IPS-18c (cell line): Measurements from ENCODE around the gene SGPP2.
"Not testable (repeated sequence)": the region's sequence is repeated elsewhere in the genome, so short reads cannot be mapped to it uniquely, and the experiment has no call there.

Experiments used
- H3K4me3 ChIP-seq: 2 replicates; pipeline ENCODE4 v1.7.0; 2013; ENCODE audit warnings: low read depth, mild to moderate bottlenecking, low read length, moderate library complexity; ENCODE audit not compliant: insufficient read depth
- H3K9me3 ChIP-seq: one replicate; pipeline ENCODE4 v1.6.1; 2013; ENCODE audit warnings: mild to moderate bottlenecking, low read length, moderate library complexity; ENCODE audit not compliant: control insufficient read depth, insufficient read depth

The SGPP2 gene

GRCh38 chr2:222423186-222423585, 1.2 kb upstream of the SGPP2 start:
- Histone ChIP-seq H3K9me3 (peaks cover 3% of the 10 kb centered on the region), H3K4me3 (peak overlapping the region; percentile 49; the same call in 1 of the 2 replicates)

DNA sequence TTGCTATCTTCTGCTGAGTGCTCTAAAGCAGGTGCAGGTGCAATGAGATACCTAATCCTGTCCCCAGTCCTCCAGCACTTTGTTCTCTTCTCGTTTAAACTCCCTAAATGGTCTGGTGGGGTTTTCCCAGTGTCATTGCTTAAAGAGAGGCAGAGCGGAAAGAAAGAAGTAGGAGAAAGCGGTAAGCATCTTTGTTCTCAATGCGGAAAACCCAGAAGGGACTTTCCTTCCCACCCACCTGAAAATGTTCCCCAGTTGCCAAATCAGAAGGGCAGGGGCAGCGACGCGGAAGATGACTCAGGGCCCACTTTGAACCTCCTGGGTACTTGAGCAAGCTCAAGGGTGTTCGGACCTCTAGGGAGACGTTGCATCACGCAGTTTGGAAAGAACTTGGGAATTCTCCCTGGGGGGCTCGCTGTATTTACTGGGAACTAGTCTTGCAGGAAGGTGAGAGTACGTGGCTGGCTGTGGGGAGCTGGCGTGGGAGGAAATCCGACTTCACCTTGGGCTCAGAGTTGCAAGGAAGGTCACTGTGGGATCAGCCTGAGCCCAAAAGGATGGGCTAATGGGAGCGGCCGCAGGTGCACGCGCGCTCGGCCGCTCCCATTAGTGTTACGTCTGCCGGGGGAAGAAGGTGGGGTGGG, 589 bp upstream of the SGPP2 start:
- H3K4me3 ChIP-seq = peak overlapping the region; percentile 49

GRCh38 chr2:222424729-222425671, 657 bp downstream of the SGPP2 start:
- peak overlapping the region; percentile 49 for H3K4me3 ChIP-seq
- peaks cover 3% of the 10 kb centered on the region for H3K9me3 ChIP-seq

More for the DNA sequence above, 589 bp upstream of the SGPP2 start:
- H3K9me3 ChIP-seq = peaks cover 3% of the 10 kb centered on the region

- Histone ChIP-seq H3K4me3 (no peak overlapping the region), H3K9me3 (peaks cover 3% of the 10 kb centered on the region)
Observed at GRCh38 chr2:222427646-222428301, 3.4 kb downstream of the SGPP2 start.

GRCh38 chr2:222430071-222430470, 5.7 kb downstream of the SGPP2 start:
- Histone ChIP-seq H3K9me3 (no peaks in the 10 kb centered on the region), H3K4me3 (no peak overlapping the region)

DNA sequence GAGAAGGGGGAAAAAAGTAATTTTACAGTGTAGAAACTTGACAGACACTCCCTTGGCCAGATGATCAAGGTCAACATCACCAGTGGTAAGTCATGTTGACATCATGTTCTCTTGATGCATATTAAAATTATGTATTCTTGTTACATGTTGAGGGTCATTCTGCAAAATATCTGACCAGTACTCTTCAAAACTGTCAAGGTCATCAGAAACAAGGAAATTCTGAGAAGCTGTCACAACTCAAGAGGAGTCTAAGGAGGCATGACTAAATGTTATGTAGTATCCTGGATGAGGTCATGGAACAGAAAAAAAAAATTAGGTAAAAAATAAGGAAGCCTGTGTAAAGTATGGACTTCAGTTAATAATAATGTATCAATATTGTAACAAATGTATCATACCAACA, 6.3 kb downstream of the SGPP2 start:
- Histone ChIP-seq H3K9me3 (no peaks in the 10 kb centered on the region), H3K4me3 (no peak overlapping the region)

DNA sequence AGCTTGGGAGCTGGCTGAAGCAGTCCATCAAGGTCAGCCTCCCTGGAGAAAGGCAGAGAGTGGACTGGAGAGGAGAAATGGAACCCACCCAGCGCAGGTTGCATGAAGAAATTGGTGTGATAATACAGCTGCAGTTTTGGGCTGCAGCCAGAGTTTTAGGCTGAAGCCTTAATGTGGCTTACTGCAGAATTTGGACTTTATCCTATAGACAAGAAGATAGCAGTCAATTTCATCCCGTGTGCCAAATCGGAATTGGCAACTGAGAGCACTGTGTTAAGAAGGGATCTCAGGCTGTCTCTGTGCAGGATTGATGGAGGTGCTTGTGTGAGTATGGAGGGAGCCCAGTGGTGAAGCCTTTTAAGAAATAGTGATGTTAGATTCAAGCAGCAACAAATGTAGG, 7.5 kb downstream of the SGPP2 start:
- H3K4me3 ChIP-seq = no peak overlapping the region
- H3K9me3 ChIP-seq = no peaks in the 10 kb centered on the region

GRCh38 chr2:222433332-222434173, 9.2 kb downstream of the SGPP2 start:
- Histone ChIP-seq H3K4me3 (no peak overlapping the region), H3K9me3 (no peaks in the 10 kb centered on the region)

DNA sequence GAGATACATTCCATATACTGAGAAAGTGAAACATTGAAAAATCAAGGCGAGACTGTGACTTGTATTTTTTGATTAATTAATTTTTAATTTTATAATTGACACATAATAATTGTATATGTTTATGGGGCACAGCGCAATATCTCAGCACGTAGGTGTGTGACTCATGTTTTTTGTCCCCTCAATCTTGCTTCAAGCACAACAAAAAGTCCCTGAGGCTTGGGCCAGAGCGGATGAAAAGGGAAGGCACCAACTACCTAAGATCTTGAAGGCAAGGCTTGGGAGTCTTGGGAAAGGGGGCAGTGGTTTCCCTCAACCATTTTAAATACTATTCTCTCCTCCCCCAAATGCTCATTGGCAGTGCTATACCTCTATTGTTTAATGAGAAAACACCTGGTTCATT, 9.9 kb downstream of the SGPP2 start:
- no peaks in the 10 kb centered on the region for H3K9me3 ChIP-seq
- no peak overlapping the region for H3K4me3 ChIP-seq

DNA sequence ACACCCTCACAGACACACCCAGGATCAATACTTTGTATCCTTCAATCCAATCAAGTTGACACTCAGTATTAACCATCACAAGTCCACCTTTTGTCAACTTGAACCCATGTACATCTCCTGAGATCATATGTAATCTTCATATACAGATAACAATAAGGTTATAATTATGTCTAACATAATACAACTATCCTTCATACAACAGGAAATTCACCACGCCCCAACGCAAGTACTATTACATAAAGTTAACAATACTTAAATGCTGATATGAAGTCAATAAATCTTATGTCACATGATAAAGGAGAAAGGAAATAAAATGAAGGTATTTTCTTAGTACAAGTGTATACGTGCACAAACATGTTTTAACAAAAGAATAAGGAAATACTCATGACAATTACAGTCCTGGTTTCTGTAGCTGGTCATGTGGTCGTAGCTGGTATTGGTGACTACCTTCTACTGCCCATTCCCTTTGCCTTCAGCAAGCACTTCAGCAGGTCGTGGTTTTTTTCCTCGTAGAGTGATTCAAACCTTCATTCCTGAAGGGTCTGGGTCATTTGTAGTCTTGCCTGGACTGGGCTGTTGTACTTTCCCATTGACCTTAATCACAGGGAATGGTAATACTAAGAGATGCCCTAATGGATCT, 11.2 kb downstream of the SGPP2 start:
- H3K9me3 ChIP-seq, H3K4me3 ChIP-seq: not testable (repeated sequence)

DNA sequence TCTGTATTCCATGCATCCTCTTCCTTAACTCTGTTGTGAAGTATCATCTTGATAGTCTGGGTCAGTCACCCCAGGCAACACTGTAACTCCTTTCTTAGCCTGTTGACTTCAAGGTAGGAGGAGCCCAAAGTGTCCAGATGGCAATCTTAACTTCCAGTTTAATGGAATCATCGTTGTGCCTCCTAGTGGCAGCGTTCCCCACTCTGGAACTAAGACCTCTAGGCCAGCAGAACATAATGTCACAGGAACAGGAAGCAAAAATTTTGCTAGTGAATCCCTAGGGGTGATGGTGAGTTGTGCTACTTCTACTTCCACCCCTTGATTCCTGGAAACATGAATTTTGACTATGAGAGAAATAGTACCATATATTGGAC, 11.7 kb downstream of the SGPP2 start:
- Histone ChIP-seq H3K9me3 (no peaks in the 10 kb centered on the region), H3K4me3 (no peak overlapping the region)

DNA sequence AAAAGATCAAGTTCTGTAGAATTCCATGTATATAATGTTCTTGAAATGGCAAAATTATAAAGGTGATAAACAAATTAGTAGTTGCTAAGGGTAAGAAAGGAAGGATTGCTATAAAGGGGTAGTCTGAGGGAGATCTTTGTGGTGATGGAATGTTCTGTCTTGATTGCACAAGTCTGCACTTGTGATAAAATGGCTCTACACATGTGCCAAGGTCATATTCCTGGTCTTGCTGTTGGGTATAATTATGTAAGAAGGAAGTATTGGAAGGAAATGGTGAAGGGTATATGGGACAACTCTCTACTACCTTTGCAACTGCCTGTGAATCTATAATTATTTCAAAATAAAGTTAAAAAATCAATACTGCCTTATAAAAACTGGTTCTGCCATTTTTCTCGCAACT, 15.3 kb downstream of the SGPP2 start:
- H3K9me3 ChIP-seq = no peaks in the 10 kb centered on the region

GRCh38 chr2:222440673-222441422, 16.5 kb downstream of the SGPP2 start:
- H3K9me3 ChIP-seq = no peaks in the 10 kb centered on the region

More for the DNA sequence above, 15.3 kb downstream of the SGPP2 start:
- H3K4me3 ChIP-seq = no peak overlapping the region

GRCh38 chr2:222442665-222443064, 18.3 kb downstream of the SGPP2 start:
- H3K9me3 ChIP-seq = no peaks in the 10 kb centered on the region
- no peak overlapping the region for H3K4me3 ChIP-seq

More at GRCh38 chr2:222440673-222441422, 16.5 kb downstream of the SGPP2 start:
- no peak overlapping the region for H3K4me3 ChIP-seq

DNA sequence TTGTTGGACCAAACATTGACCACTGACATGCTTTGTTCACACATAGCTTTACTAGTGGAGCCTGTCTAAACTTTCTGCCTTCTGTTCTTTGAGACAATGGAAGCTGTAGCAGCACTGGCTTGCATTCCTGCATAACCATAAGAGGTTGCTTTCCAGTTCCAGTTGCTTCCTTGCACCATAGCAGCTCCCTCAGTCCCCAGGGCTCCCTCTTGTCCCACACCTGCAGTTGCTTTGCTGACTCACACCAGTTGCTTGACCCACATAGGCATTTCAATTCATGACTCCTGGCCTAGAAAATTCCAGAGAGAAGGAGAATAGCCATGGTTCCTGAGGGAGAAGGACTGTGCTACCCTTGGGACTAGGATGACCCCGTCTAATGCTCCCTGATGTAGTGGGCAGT, 20.9 kb downstream of the SGPP2 start:
- no peak overlapping the region for H3K4me3 ChIP-seq
- H3K9me3 ChIP-seq = no peaks in the 10 kb centered on the region

DNA sequence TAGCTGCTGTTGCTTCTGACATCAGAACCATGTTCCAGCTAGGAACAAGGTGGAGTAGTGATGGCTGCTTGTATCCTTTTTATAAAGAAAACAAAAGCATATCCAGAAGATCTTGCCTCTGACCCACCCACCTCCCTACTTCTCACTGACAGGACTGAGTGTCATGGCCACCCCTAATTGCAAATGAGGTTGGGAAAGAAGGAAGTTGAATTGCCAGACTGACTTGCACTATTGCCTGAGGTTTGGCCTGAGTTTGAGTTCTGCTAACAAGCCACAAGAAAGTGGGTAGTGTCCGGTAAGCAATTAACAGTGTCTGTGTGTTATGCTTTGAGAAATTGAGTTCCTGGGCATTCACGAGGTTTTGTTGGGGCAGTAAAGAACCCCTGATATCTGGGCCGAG, 22.8 kb downstream of the SGPP2 start:
- Histone ChIP-seq H3K4me3 (no peak overlapping the region), H3K9me3 (no peaks in the 10 kb centered on the region)
